GM18502 (cell line): Measurements from ENCODE around the gene AP1M1.

Experiments
- ATAC-seq: cut with Tn5 transposase; IDR thresholded peaks from one replicate; pipeline ENCODE4 v1.9.1; 2021; ENCODE audit warnings: mild to moderate bottlenecking; ENCODE audit not compliant: unreplicated experiment, poor library complexity

AP1M1 gene

DNA sequence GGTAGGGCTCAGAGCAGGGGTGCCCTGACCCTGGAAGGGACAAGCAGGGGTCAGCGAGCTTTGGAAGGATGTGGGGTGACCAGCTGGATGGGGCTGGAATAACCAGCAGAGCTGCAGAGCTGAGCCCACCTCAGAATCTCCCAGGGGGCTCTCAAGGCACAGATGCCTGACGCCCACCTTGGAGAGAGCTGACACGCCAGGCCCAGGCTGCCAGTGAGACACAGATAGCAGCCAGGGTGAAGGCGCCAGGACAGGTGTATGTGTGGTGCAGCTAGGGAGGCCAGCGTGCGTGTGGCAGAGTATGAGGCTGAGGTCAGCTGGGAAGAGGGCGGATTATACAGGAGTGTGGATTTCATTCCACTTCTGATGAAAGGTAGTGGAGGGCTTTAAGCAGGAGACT, 8.9 kb downstream of the AP1M1 start:
- no peak for ATAC-seq

DNA sequence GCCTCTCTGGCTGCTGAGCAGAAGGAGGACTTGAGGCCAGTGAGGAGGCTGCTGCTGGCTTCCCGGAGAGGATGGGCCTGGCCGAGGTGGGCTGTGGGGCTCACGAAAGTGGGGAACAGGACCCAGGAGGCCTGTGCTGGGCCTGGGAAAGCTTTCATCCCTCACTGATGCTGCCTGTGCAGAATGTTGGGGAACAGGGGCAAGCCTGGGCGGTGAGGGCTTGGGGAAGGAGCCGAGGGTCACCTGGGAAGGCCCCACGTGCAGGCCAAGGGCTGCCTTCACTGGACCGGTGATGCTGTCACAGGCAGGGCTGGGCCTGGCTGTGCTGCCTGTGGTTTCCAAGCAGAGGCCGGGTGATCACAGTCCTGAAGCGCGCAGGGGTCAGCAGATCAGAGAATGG, 9.4 kb downstream of the AP1M1 start:
- no peak for ATAC-seq

DNA sequence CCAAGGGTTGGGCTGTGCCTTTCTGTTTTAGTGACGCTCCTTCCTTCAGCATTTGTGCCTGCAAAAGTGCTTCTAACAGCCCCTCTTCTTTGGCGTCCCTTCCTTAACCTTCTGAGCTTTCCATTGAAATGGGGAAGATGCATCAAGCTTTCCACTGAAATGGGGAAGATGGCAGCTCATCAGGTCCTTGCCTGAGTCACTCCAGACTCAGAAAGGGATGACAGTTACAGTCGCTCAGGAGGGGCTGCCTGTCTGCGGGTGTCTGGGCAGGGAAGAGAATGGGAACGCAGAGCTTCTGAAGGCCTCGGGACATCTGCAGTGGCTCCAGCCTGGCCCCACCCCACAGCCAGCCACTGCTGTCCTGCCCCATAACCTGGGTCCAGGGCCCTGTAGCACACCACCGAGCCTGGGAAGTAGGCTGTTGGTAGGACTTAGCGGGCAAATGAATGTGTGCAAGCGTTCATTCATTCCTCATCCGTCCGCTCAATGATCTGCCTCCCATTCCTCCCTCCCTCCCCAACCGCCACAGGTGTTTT, 9.8 kb downstream of the AP1M1 start:
- no peak for ATAC-seq

DNA sequence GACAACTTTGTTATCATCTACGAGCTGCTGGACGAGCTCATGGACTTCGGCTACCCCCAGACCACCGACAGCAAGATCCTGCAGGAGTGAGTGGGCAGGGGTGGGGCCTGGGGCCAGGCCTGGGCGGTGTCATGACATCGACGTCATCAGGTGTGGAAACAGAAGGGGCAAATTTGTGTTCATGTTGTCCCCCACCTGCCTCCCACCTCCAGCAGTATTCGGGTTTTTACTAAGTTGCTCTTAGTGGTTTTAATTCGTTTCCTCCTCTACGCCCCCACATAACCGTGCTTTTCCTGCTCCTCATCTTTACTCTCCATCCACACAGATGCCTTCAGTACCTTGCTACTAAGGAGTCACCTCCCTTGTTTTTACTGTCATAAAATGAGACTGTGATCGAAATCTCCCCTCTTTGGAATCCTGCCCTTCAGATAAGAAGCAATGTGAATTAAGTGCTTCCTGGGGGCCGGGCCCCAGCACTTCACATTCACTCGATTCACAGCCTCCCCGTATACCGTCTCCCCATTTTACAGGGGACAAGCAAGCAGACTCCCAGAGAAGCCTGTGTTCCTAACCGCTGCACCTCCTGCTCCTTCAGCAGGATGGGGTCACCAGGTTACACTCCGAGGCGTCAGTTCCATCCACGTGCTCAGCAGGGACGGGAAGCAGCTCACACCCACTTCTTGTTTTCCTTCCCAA, 10.5 kb downstream of the AP1M1 start:
- ATAC-seq: no peak

DNA sequence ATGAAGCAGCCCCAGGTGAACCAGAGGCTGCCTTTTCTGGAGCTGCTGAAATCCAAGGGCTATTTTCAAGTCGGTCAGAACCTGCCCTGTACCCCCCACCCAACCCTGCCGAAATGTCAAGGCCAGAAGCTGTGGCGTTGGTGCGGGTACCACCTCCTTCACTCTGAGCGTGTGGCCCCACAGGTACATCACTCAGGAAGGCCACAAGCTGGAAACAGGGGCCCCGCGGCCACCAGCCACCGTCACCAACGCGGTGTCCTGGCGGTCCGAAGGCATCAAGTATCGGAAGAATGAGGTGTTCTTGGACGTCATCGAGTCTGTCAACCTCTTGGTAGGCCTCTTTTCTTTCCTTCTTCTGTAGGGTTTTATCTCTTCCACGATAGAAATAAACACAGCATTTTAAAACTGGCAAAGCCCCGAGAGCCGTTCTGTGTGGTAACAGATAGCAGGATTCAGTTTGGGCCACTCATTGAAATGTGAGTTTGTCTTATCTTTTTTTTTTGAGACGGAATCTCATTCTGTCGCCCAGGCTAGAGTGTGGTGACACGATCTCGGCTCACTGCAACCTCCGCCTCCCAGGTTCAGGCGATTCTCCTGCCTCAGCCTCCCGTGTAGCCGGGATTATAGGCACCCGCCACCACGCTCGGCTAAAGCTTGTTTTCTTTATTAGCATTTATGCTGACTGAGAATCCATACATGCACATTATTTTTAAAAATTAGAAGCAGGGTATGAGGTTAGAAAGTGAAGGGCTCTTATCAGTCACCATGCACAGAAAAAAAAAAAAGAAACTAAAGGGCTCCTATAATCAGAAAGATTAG, 11.3 kb downstream of the AP1M1 start:
- no peak for ATAC-seq

DNA sequence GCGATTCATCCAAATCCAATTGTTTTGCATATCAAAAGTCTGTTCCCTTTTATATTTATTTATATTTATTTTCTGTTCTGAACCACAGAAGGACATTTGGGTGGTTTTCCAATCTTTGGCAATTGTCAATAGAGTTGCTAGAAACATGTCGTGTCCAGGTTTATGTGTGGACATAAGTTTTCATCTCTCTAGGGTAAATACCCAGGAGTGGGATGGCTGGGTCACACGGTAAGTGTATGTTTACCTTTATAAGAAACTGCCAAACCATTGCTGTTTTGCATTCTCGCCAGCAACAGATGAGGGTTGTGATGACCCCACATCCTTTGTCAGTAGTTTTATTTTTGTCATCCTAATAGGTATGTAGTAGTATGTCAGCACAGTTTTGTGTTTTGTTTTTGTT, 12.5 kb downstream of the AP1M1 start:
- ATAC-seq: no peak

DNA sequence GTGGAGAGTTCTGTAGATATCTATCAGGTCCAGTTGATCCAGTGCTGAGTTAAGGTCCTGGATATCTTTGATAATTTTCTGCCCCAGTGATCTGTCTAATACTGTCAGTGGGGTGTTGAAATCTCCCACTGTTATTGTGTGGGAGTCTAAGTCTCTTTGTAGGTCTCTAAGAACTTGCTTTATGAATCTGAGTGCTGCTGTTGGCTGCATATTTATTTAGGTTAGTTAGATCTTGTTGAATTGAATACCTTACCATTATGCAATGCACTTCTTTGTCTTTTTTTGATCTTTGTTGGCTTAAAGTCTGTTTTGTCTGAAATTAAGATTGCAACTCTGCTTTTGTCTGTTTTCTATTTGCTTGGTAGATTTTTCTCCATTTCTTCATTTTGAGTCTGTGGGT, 15.4 kb downstream of the AP1M1 start:
- no peak for ATAC-seq

DNA sequence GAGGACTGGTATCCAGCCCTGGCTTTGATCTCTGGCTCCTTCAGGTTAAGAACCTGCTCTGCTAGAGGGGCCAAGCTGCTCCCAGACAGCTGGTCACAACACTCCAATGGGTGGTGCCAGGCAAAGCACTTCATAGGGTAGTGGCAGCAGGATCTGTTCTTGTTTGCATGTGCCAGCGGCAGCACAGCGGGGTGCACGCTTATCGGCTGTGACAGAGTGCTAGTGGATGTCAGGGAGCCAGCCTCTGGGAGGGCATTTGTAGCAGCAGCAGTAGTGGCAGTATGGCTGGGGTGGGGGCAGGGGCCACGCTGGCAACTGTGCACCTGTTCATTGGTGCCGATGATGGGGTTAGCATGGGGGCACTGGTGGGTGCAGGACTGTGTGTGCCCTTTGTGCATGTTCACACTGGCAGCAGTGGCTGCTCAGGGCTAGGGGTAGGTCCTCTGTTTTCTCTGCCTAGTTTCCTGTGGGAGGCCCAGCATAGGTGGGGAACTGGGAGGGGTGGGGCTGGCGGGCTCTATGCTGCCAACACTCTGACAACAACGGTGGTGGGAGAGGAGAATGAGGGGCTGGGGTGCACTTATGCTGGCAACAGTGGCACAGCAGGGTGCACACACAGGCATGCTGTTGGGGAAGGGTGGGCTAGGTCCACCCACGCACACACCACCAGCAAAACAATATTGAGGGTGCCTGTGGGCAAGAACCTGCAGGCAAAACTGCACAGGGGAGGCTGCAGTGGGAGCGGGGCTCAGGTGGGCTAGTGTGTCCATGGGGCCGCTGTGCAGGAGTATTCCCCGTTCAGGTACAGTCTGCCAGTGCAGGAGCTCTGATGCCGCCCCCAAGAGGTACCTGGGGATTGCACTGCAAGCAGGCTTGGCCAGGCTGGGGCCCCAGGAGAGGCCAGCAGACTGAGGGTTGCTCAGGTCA, 19.3 kb downstream of the AP1M1 start:
- ATAC-seq: no peak

DNA sequence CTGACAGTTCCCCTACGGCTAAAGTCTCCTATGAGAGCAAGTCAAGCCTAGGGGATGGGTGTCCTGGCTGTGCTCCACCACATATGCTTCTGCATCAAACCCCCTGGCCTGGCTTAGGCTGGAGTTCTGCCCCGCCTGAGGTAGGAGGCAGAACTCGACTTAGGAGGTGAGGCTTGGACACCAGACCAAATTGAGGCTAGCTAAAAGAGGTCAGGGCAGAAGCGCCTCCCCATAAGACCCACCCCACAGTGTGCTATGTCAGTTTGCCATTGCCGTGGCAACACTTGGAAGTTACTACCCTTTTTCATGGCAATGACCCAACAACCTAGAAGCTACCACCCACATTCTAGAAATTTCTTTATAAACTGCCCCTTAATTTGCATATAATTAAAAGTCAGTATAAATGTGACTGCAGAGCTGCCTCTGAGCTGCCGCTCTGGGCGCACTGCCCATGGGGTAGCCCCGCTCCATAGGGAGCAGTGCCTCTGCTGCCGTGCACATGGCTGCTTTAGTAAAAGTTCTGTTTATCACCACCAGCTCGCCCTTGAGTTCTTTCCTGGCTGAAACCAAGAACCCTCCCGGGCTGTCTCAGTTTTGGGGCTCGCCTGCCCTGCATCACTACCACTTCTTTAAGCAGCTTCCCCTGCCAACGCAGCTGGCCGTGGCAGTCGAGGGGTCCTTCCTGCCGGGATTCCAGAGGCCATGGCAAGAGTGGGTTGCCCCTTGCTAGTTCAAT, 20.2 kb downstream of the AP1M1 start:
- ATAC-seq: no peak

DNA sequence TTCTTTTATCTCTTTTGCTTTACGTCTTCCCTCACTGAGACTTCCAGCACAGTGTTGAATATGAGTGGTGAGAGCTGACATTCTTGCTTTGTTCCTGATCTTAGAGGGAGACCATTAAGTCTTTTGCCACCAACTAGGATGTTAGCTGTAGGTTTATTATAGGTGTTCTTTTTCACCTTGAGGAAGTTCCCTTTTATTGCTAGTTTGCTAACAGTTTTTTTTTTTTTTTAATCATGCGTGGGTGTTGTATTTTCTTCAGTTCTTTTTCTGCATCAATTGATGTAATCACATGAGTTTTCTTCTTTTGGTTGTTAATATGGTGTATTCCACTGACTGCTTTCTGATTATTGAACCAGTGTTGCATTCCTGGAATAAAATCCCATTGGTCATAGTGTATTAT, 21.1 kb downstream of the AP1M1 start:
- no peak for ATAC-seq

DNA sequence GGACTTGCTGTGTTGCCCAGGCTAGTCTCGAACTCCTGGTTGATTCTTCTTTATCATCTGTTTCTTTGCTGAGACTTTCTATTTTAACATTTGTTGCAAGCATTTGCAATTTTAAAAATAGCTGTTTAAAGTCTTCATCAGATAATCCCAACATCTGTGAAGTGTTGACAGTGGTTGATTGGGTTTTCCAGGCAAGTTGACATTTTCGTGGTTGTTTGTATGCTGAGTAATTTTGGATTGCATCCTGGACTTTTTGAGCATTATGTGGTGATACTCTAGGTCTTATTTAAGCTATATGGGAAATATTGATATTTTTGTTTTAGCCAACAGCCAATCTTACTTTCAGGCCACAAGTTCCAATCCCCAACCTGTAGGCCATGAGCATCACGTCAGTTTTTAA, 25.1 kb downstream of the AP1M1 start:
- ATAC-seq: no peak

DNA sequence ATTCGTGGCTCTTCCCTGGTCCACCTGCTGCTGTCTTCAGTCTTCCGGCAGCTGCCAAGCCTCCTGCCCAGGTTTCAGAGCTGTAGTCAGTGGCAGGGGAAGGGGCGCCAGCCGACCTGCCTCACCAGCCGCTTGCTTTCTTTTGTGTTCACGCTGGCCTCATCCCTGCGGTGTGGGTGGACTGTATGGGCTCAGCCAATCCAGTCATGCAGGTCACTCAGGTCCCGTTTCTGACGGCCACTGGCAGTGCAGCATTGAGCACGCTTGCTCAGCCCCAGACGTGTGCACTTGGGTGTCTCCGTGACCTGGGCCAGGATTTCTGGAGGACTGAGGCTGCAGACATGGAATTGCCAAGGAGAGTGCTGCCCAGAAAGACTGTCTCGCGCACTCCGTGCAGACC, 26.0 kb downstream of the AP1M1 start:
- ATAC-seq: no peak

DNA sequence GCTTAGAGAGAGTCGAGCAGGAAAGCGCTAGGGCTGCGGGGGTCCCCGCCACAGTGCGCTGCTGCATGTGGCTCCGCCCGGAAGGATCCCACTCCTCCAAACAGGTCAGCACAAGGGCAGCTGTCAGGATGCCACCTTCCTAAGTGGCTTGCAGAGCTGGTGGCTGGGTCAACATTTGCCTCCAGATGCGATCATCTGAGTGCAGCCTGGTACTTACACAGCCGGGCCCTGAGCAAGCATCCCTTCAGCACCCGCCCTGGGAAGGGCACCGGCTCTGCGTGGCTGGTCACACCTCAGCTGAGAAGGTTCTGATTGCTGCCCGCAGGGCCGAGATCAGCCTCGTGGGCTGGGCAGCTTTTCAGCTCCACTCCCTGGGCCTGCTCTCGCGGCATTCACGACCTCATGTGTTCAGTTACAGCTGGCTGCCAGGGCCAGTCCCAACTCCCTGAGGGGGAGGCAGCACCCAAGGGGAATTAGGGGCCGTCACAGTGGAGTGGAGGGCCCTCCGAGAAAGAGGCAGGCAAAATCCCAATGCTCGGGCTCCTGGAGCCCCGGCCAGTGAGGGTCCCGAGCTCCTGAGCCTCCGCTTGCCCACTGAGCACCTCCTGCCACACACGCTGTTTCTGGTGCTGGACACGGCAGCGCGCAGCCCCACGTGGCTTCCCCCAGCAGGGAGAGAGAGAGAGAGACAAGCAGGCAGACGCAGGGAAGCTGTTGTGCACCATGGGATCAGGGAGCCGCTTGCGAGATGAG, 26.8 kb downstream of the AP1M1 start:
- no peak for ATAC-seq

DNA sequence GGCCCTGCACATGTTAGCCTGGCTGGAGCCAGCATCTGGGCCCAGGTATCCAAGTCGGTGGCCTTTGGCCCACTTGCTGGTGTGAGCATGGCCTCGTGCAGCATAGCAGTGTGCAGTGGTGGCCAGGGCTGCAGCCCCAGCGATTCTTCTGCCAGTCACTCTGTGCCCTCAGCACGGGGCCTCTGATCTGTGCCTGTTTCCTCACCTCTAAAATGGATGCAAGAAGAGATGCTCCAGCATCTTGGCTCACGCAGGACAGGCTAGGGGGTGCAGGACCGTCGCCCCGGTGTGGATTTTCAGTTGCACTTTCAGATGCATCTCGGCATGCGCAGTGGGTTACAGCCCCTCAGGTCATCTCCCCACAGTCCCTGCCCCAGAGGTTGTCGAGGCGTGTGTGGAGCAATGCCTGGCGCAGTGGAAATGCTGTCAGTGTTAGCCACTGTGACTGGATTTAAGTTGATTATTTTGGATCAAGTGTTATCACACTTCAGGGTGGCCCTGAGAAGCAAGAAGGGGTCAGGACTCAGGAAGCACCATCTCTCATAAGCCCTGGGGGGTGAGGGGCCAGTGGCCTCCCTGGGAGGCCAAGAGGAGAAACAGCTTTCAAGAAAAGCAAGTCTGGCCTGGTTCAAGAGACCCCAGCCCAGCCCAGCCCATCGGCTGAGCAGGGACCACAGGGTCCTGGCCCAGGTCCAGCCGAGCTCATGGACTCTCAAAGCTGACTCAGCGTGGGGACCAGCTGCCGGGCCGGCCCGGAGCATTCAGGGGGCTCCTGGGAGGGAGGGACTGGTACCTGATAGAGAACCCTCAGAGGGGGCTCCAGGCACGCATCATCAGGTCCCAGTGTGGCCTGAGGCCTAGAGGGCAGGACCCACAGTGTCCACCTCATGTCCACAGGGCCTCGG, 27.8 kb downstream of the AP1M1 start:
- no peak for ATAC-seq

DNA sequence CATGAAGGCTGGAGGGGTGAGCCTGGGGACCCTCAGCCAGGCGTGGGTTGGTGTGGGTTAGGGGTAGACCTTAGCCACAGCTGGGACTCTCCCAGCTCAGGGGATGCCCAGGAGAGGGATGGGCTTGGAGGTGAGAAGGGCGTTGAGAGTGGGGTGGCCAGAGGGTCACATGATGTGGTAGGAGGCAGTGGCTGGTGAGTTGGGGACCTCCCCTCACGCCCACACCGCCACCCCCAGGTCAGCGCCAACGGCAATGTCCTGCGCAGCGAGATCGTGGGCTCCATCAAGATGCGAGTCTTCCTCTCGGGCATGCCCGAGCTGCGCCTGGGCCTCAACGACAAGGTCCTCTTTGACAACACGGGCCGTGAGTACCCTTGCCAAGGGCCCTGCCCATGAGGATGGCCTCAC, 28.5 kb downstream of the AP1M1 start:
- no peak for ATAC-seq

DNA sequence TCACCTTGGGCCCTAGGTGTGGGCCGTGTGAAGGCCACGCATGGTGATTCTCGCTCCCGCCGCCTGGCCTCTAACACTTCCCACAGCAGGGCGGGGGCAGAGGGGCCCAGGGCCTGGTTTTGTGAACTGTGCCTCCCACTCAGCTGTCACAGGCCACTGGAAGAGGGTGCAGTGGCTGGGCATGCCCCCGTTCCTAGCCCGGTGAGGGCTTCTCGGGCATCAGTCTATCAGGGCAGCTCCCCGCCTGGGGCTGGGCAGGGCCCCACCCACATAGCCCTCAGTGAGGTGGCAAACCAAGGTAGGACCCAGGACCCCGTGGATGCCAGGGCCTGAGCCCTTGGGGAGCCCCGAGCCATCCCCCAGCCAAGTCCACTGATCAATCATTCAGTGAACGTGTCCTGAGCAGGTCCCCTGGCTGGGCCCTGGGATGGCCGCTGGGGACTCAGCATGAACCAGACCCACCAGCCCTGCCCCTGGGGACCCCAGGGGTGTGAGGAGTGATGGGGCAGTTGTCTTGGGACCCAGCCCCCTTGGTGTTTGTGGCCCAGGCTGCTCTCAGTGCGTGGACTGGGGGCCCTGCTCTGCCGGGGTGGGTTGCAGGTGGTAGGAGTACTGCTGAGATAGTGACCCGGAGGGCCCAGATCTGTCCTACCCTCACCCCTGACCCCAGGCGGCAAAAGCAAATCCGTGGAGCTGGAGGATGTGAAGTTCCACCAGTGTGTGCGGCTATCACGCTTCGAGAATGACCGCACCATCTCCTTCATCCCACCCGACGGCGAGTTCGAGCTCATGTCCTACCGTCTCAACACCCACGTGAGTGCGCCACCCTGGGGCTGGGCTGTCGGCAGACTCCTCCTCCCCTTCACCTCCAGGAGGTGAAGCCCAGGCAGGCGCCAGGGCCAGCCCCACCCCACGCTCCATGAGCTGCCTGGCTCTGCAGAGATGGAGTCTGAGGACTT, 29.4 kb downstream of the AP1M1 start:
- ATAC-seq: no peak
